GM12865 (cell line): Measurements from ENCODE around the gene RSPH10B.
"Not testable (repeated sequence)": the region's sequence is repeated elsewhere in the genome, so short reads cannot be mapped to it uniquely, and the experiment has no call there.

Source experiments
- DNase-seq: peaks from one replicate; pipeline ENCODE4 v3.0.0; 2010; ENCODE audit warnings: low read depth
- H3K4me3 ChIP-seq: 2 replicates; pipeline ENCODE4 v1.5.1; 2011; ENCODE audit warnings: mild to moderate bottlenecking, low read depth, low read length, control low read depth
- TF ChIP-seq, protein P1 (sequence below): IDR thresholded peaks from 2 replicates; pipeline ENCODE4 v1.5.1; 2011; ENCODE audit warnings: low read length, control low read depth, low read depth, inconsistent platforms; ENCODE audit not compliant: insufficient read depth; ENCODE audit errors: missing control alignments

Gene RSPH10B

DNA sequence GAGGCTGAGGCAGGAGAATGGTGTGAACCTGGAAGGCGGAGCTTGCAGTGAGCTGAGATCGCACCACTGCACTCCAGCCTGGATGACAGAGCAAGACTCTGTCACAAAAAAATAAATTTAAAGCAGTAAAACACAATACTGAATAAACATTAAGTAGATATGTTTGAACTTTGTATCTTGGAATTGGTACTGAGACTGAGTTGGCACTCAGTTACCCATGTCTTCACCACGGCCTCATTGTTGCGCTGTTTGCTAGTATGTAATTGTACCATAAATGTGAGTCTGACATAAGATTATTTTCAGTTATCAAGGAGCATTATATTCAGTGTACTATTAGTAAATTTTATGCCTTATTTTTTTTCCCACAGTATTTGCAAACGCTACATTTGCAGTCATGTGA, 65.8 kb downstream of the RSPH10B start:
- DNase-seq, H3K4me3 ChIP-seq: not testable (repeated sequence)

DNA sequence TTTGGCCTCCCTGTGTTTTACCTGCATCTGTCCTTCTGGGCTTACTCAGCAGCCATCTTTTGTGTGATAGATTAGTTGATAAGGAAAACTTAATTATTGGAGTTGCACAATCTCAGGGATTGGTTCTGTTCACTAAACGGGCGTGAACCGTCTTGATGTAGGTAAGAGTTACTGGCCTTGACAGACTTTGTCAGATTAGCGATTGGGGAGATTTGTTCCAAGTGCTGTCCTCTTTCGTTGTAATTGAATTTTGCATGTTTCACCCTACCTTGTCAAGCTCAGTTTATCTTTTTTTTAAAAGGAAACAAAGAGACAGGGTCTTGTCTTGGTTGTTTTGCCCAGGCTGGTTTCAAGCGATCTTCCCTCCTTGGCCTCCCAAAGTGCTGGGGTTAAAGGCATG, 67.5 kb downstream of the RSPH10B start:
- H3K4me3 ChIP-seq, DNase-seq: not testable (repeated sequence)

DNA sequence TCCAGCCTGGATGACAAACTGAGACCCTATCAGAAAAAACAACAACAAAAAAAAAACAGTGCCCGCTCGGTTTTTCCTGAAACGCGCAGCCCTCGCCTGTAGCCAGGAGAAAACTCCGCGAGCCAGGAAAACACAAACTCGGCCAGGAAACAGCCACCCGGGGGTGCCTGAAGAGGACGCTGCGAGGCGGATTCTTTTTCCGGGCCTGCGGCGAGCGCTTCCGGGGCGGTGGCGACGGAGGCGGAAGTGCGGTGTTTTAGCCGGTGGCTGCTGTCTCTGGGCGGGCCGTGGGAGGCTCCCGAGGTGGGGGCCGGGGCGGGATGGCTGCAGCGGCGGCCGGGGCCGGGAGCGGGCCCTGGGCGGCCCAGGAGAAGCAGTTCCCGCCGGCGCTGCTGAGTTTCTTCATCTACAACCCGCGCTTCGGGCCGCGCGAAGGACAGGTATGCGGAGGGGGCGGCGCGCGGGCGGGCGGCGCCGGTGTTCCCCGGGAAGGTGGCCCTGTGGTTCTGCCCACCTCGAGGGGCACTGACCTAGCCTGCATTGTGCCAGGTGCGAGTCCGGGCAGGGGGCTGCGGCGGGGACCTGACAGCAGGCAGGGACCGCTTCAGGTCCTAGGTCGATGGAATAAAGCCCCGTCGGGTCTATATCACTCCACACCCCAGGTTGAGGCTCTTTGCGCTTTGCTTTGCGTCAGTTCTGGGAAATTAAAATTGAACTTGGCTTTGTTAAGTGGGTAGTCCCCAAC, 71.8 kb downstream of the RSPH10B start, which contains the start of gene CCZ1:
Gene CCZ1 (plus strand): TSS at position 254 of the 745 bp plus-strand sequence. CDS start 67 bp downstream, at position 321.
- DNase-seq, result peak; percentile 45
- H3K4me3 ChIP-seq, result peak within 1 kb of the TSS; percentile 47
- TF ChIP-seq, protein P1, sequence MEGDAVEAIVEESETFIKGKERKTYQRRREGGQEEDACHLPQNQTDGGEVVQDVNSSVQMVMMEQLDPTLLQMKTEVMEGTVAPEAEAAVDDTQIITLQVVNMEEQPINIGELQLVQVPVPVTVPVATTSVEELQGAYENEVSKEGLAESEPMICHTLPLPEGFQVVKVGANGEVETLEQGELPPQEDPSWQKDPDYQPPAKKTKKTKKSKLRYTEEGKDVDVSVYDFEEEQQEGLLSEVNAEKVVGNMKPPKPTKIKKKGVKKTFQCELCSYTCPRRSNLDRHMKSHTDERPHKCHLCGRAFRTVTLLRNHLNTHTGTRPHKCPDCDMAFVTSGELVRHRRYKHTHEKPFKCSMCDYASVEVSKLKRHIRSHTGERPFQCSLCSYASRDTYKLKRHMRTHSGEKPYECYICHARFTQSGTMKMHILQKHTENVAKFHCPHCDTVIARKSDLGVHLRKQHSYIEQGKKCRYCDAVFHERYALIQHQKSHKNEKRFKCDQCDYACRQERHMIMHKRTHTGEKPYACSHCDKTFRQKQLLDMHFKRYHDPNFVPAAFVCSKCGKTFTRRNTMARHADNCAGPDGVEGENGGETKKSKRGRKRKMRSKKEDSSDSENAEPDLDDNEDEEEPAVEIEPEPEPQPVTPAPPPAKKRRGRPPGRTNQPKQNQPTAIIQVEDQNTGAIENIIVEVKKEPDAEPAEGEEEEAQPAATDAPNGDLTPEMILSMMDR, result peak; percentile 22

DNA sequence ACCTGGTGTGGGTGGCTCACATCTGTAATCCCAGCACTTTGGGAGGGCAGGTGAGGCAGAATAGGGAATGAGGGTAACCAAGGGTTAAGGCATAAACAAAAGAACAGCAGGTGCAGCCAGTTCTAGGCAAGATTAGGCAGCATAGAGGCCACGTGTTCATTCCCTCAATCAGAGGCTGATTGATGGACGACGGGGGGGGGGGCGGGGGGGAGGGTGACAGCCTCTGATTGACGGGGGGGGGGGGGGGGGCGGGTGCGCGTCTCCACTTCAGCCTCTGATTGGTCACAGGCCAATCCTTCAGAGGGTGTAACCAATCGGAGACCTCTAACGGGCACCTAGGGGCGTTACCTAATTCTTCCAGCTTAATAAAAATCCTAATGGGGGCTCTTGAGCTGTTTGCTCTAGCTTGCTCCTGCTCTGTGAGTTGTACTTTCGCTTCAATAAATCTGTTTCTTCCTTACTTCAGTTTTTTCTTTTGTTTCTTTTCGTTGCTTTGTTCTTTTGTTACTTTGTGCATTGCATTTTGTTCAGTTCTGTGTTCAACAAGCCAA, 73.0 kb downstream of the RSPH10B start:
- H3K4me3 ChIP-seq, DNase-seq: not testable (repeated sequence)

DNA sequence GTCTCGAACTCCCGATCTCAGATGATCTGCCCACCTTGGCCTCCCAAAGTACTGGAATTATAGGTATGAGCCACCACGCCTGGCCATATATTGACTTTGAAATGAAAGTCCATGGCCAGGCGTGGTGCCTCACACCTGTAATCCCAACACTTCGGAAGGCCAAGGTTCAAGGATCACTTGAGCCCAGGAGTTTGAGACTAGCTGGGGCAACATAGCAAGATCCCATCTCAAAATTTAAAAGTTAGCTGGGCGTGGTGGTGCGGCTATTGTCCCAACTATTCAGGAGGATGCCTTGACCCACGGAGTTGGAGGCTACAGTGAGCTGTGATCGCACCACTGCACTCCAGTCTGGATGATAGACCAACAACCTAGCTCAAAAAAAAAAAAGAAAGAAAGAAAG, 78.0 kb downstream of the RSPH10B start:
- TF ChIP-seq, protein P1, result no peak
- no peak overlapping the region for H3K4me3 ChIP-seq
- no peak for DNase-seq

DNA sequence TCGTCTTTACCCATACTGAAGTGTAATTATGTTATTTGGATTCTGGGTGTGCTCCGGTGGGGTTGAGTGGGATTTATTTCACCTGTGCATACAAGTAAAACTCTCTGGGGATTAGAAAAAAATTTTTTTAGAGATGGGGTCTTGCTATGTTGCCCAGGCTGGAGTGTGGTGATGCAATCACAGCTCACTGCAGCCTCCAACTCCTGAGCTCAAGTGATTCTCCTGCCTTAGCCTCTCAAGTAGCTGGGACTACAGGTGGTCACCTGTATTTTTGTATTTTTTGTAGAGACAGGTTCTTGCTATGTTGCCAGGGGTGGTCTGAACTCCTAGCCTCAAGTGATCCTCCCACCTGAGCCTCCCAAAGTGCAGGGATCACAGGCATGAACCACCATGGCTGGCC, 80.2 kb downstream of the RSPH10B start:
- DNase-seq, H3K4me3 ChIP-seq: not testable (repeated sequence)

DNA sequence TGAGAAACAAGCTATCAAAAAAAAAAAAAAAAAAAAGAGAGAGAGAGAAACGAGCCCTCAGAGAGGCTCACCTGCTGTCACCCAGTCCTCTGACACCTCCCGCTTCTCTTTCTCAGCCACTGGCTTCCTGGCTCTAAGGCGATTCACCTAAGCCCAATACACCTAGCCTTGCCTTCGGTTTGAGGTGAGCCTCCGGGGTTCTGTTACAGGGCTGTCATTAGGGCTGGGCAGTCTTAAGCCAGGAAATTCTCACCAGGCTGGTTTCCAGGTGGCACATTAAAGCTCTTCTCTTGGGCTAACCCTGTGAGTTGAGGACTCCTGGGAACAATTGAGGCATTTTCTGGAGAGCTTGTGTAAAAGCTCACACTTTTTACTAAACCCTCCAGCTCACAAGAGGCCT, 82.5 kb downstream of the RSPH10B start:
- not testable (repeated sequence) for DNase-seq, H3K4me3 ChIP-seq

DNA sequence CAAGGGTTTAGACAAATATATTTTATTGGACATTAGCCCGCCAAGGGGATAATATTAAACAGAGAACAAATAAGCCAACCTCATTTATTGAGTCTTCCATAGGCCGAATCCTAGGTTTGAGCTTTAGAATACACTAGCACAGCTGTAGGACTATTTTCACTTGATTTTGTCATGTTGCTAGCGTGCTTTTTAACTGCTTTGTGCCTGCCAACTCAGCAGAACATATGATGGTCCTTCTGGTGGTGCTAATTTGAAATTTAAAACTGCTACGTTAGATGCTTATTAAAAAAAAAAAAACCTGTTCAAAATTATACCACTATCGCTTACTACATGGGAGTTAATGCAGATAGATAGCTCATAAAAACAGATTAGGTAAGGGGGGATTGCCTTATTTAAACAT, 86.1 kb downstream of the RSPH10B start:
- not testable (repeated sequence) for H3K4me3 ChIP-seq, DNase-seq

DNA sequence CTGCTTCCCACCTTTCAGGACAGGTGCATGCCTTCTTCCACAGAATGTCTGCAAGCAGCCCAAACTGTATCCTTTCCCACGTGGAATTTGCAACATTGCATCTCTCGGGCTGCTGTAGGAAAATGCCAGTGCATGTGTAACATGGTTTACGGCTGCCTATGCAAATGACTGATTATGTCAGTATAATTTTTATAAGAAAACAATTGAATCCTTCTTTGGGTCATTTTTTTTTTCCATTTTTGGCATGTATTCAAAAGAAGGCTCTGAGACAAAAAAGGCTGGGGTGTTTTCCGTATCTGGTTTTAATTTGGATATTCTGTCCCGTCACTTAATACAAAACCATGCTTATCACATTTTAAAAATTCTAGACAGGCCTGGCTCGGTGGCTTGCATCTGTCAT, 90.4 kb downstream of the RSPH10B start:
- not testable (repeated sequence) for H3K4me3 ChIP-seq, DNase-seq

DNA sequence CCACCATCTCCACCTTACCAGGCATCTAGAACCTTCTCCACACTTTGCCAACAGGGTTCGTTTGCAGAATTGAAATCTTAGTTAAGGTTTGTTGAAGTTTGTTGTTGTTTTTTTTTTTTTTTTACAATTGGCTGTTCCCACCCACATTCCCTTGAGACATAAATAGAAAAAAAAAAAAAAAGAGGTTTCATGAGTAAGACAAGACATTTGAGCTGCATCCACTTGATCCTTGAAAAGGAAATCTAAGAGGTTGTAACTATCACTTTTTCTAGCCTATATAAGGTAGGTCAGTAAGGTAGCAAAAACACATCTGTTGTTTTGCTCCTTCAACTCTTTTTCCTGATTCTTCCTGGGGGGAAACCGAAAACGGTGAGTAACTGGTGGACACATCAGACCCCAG, 90.9 kb downstream of the RSPH10B start:
- H3K4me3 ChIP-seq, DNase-seq: not testable (repeated sequence)
